Measurements from ENCODE around the gene MESP1.
A peak's percentile ranks its signal among the peaks of the same experiment; 100 is the strongest.

Gene MESP1

GRCh38 chr15:89760303-89761008, 9.4 kb upstream of the MESP1 start:
- DNase-seq = peak in 49 of 51 donors; percentile 8 to 85 (median 43)

DNA sequence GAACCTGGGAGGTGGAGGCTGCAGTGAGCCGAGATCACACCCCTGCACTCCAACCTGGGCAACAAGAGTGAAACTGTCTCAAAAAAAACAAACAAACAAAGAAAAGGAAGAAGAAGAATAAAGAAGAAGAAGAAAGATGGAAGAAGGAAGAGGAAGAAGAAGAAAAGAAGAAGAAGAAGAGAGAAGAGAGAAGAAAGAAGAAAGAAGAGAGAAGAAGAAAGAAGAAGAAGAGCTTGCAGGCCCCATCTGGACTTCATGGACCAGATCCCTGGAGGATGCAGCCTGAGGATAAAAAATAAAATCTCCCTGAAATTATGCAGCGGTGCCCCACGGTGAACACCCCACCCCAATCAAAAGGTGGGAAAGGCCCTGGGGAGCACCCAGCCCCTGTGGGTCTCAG, 8.8 kb upstream of the MESP1 start:
- DNase-seq = no peak

GRCh38 chr15:89758981-89759380, 7.9 kb upstream of the MESP1 start:
- no peak for DNase-seq

- no peak for DNase-seq
Observed at GRCh38 chr15:89758283-89758682, 7.2 kb upstream of the MESP1 start.

DNA sequence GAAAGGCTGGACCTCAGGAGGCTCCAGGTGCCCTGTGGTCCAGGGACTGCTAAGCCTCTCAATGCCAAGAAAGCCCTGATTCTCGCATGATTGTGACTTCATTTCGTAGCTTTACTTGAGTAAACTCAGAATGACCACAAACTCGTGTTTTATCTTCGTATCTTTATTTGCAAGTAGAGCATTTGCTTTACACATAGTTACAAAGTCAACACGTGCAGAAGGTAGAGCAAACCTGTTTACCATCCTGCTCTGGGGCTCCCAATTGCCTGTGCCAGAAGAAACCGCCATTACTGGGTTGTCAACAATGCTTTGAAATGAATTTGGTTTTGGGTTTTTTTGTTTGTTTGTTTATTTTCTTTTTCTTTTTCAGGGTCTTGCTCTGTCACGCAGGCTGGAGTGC, 5.8 kb upstream of the MESP1 start:
- no peak for DNase-seq

DNA sequence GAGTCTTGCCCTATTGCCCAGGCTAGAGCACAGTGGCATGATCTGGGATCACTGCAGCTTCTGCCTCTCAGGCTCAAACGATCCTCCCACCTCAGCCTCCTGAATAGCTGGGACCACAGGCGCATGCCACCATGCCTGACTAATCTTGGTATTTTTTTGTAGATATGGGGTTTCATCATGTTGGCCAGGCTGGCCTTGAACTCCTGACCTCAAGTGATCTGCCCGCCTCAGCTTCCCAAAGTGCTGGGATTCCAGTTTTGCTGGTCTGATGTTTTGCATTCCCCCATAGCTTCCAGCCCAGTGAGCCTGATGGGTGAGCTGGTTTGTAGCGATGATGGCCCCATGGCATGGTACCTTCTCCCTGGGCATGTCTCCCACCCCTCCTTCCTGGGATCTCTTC, 4.7 kb upstream of the MESP1 start:
- no peak for DNase-seq

- no peak for DNase-seq
Observed at GRCh38 chr15:89754361-89755154, 3.5 kb upstream of the MESP1 start.

DNA sequence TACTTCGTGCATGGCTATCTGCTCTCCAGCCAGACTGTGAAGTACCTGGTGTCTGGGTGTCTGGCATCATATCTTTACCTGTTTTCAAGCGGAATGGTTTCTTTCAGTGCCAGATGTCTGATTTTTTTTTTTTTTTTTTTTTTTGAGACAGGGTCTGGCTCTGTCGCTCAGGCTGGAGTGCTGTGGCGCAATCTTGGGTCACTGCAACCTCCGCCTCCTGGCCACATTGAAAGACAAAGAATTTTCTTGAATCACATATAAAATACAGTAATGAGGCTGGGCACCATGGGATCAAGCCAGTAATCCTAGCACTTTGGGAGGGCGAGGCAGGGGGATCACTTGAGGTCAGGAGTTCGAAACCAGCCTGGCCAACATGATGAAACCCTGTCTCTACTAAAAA, 2.8 kb upstream of the MESP1 start:
- DNase-seq = no peak

GRCh38 chr15:89751748-89752147, 699 bp upstream of the MESP1 start:
- no peak for DNase-seq

GRCh38 chr15:89749951-89750559, 994 bp downstream of the MESP1 start:
- DNase-seq = peak in 14 of 51 donors; percentile 8 to 63 (median 30)

- no peak for DNase-seq
Observed at GRCh38 chr15:89749526-89749925, 1.5 kb downstream of the MESP1 start.

GRCh38 chr15:89749054-89749453, 2.0 kb downstream of the MESP1 start:
- DNase-seq = no peak

- no peak for DNase-seq
Observed at GRCh38 chr15:89747708-89748682, 3.1 kb downstream of the MESP1 start.

DNA sequence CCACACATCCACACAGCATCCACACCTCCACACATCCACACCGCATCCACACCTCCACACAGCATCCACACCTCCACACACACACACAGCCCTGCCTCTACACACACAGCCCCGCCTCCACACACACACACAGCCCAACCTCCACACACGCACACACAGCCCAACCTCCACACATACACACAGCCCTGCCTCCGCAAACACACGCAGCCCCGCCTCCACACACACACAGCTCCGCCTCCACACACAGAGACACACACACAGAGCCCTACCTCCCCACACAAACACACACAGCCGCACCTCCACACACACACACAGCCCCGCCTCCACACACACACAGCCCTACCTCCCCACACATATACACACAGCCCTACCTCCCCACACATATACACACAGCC, 4.7 kb downstream of the MESP1 start:
- DNase-seq = no peak

- DNase-seq = no peak
Observed at GRCh38 chr15:89745768-89746167, 5.3 kb downstream of the MESP1 start.

GRCh38 chr15:89745131-89745530, 5.9 kb downstream of the MESP1 start:
- no peak for DNase-seq

- DNase-seq = no peak
Observed at GRCh38 chr15:89743594-89743993, 7.5 kb downstream of the MESP1 start.

GRCh38 chr15:89743011-89743410, 8.0 kb downstream of the MESP1 start:
- no peak for DNase-seq

GRCh38 chr15:89740137-89740536, 10.9 kb downstream of the MESP1 start:
- peak in 24 of 51 donors; percentile 5 to 74 (median 22) for DNase-seq

DNA sequence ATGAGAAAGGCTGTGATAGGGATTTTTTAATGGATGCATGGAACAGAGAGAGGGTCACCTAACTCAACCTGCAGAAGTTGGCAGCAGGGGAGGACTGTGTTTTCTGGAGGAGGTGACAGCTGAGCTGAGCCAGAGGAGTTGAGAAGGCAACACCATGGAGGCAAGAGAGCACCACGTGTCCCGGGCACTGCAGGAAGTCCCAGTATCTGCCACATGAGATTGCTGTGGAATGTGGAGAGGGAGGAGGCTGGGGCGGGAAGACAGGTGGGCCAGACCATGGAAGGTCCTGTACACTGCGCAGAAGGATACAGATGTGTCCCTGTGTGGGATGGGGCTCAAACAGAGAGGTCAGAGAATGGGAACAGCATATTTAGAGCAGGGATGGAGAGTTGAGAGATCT, 15.3 kb downstream of the MESP1 start:
- DNase-seq = no peak

GRCh38 chr15:89732451-89733172, 18.4 kb downstream of the MESP1 start:
- DNase-seq = no peak
